B cell (primary cell): ENCODE measurements around the gene JPH3. TPM values are rescaled to one million over a fixed set of nuclear protein-coding genes. Genes with fewer than 3 reads are reported as not detected.

ENCODE experiments used
- ATAC-seq: fragments of 200-7000 bp; cut with Tn5 transposase; one replicate; pipeline ENCODE4 v1.10.0; 2021; ENCODE audit warnings: low read depth, mild to moderate bottlenecking, moderate number of reproducible peaks, moderate library complexity
- CTCF ChIA-PET: fragments of 350-600 bp; sonication (Branson Sonifier 250); formaldehyde crosslinking; loops from one replicate; lab custom pipeline; 2021; ENCODE audit warnings: antibody characterized with exemption, inconsistent platforms; lab: Charles Lee
- POLR2A ChIA-PET: fragments of 350-600 bp; sonication (Branson Sonifier 250); formaldehyde crosslinking; loops from one replicate; lab custom pipeline; 2021; ENCODE audit warnings: antibody characterized with exemption; lab: Charles Lee
- DNase-seq: peaks from one replicate; pipeline ENCODE4 v3.0.0; 2013
- H2AFZ ChIP-seq: 2 replicates; pipeline ENCODE4 v1.6.1; 2012; ENCODE audit warnings: mild to moderate bottlenecking, low read depth, low read length; ENCODE audit not compliant: insufficient read depth, poor library complexity, severe bottlenecking
- H3K27ac ChIP-seq, 2 donors: 1 replicate in 1 of 2; 2 replicates in 1 of 2; pipeline ENCODE4 v1.5.1; 2012 to 2013; ENCODE audit warnings: low read length in 2 of 2, mild to moderate bottlenecking in 2 of 2, moderate library complexity in 1 of 2
- H3K27me3 ChIP-seq, 4 experiments: fragments of 200-600 bp in 1 of 4; sonication (generic) in 1 of 4; replicated peaks in 1 of 4; 1 replicate in 2 of 4; 2 replicates in 2 of 4; pipeline versions ENCODE4 v1.6.1 to v1.7.0; 2013 to 2016; ENCODE audit warnings: low read length in 3 of 4, mild to moderate bottlenecking in 2 of 4, mixed read lengths in 1 of 4, moderate library complexity in 1 of 4; ENCODE audit not compliant: insufficient read depth in 4 of 4, control insufficient read depth in 3 of 4; ENCODE audit errors: control extremely low read depth in 1 of 4
- H3K36me3 ChIP-seq, 2 experiments: replicated peaks in 1 of 2; 1 replicate in 1 of 2; 2 replicates in 1 of 2; pipeline versions ENCODE4 v1.6.1 to v1.7.1; 2013; ENCODE audit warnings: low read length in 1 of 2; ENCODE audit not compliant: insufficient read depth in 2 of 2, control insufficient read depth in 1 of 2; ENCODE audit errors: control extremely low read depth in 1 of 2, extremely low read depth in 1 of 2
- H3K4me1 ChIP-seq, 2 donors: fragments of 200-600 bp in 1 of 2; sonication (generic) in 1 of 2; 1 replicate in 1 of 2; 2 replicates in 1 of 2; pipeline versions ENCODE4 v1.5.1 to v1.6.1; 2013 to 2017; ENCODE audit warnings: low read length in 2 of 2; ENCODE audit not compliant: control insufficient read depth in 2 of 2, insufficient read depth in 2 of 2
- H3K4me2 ChIP-seq: replicated peaks from 2 replicates; pipeline ENCODE3; 2012; ENCODE audit warnings: mild to moderate bottlenecking, low read depth, low read length; ENCODE audit not compliant: poor library complexity, severe bottlenecking
- H3K4me3 ChIP-seq, 5 experiments: fragments of 200-600 bp in 1 of 5; sonication (generic) in 1 of 5; 1 replicate in 3 of 5; 2 replicates in 2 of 5; pipeline versions ENCODE4 v1.5.1 to v1.7.0; 2011 to 2016; ENCODE audit warnings: low read length in 4 of 5, mild to moderate bottlenecking in 4 of 5, low read depth in 2 of 5, control low read depth in 1 of 5, moderate library complexity in 1 of 5; ENCODE audit not compliant: insufficient read depth in 1 of 5; ENCODE audit errors: control extremely low read depth in 1 of 5, extremely low read depth in 1 of 5
- H3K79me2 ChIP-seq: fragments of 200-600 bp; sonication (generic); one replicate; pipeline ENCODE4 v1.6.0; 2016; ENCODE audit warnings: low read length; ENCODE audit not compliant: control insufficient read depth, insufficient read depth
- H3K9ac ChIP-seq: fragments of 200-600 bp; sonication (generic); 2 replicates; pipeline ENCODE4 v1.6.1; 2017; ENCODE audit warnings: mild to moderate bottlenecking, low read length, moderate library complexity
- H3K9me3 ChIP-seq, 3 donors: one replicate each; pipeline versions ENCODE4 v1.6.1 to v1.7.1; 2013; ENCODE audit warnings: low read length in 2 of 3; ENCODE audit not compliant: control insufficient read depth in 2 of 3, insufficient read depth in 1 of 3; ENCODE audit errors: control extremely low read depth in 1 of 3
- H4K20me1 ChIP-seq: 2 replicates; pipeline ENCODE4 v1.6.0; 2012; ENCODE audit warnings: mild to moderate bottlenecking, low read length; ENCODE audit not compliant: insufficient read depth, control insufficient read depth, poor library complexity, severe bottlenecking
- H3K27ac Mint-ChIP-seq: one replicate; pipeline ENCODE4 v1.8.0; 2021; ENCODE audit warnings: mixed read lengths
- H3K27me3 Mint-ChIP-seq: one replicate; pipeline ENCODE4 v1.8.0; 2021; ENCODE audit warnings: mixed read lengths
- H3K4me1 Mint-ChIP-seq: one replicate; pipeline ENCODE4 v1.8.0; 2021; ENCODE audit warnings: mixed read lengths
- H3K4me3 Mint-ChIP-seq: one replicate; pipeline ENCODE4 v1.8.0; 2021; ENCODE audit warnings: mixed read lengths
- H3K9me3 Mint-ChIP-seq: one replicate; pipeline ENCODE4 v1.8.0; 2022; ENCODE audit warnings: mixed read lengths; ENCODE audit not compliant: insufficient read depth
- EZH2 ChIP-seq: IDR thresholded peaks from 2 replicates; pipeline ENCODE4 v1.6.1; 2012; ENCODE audit warnings: borderline replicate concordance, low read depth, mild to moderate bottlenecking, moderate library complexity, low read length; ENCODE audit not compliant: insufficient read depth, poor library complexity, severe bottlenecking
- WGBS: methylation state at CpG from one replicate; pipeline ENCODE4 v1.1.5; 2013; ENCODE audit warnings: missing lambda C conversion rate; ENCODE audit not compliant: insufficient coverage; 5-methylcytosine and 5-hydroxymethylcytosine counted together
- intact Hi-C: fragments of 100-400 bp; cut with micrococcal nuclease; formaldehyde crosslinking; loops from one replicate; pipeline ENCODE4 v1.10.0; 2022
- polyA plus RNA-seq: library from polyadenylated mRNA; depleted of rRNA; stranded (reverse); fragments of >200 nt; gene quantifications from 2 replicates; pipeline ENCODE4 v1.2.3, GENCODE V29; 2012
- total RNA-seq, 2 donors: library from RNA; stranded (reverse); fragments of 120-200 nt in 1 of 2; gene quantifications; 1 replicate in 1 of 2; 2 replicates in 1 of 2; pipeline versions ENCODE4 v1.2.3 to v1.2.4, GENCODE V29; 2013 to 2022
- TF ChIP-seq, protein P1 (sequence below): fragments of 200-600 bp; IDR thresholded peaks from one replicate; pipeline ENCODE4 v1.8.0; 2022; ENCODE audit warnings: antibody characterized with exemption, mild to moderate bottlenecking

Gene JPH3
- total and polyA plus RNA-seq, 2 donors (not counting 1 experiment from before 2014, with no cell fraction given): not detected

DNA sequence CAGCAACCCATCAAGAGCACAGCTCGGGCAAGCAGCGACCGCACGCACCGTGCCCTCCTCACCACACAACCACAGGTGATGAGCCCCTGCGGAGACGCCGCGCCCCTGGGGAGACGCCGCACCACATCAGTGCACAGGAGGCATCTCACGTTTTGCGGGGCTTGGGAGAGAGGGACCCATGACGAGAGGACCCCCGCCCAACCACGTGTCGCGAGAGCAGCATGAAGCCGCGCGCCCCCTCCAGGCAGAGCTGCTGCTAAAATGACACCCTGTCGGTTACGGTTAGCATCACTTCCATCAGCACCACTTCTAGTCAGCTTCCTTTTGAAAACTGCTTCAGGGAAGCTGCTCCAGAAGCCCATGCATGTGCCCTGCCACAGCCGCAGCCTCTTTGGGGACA, 118.1 kb downstream of the JPH3 start:
- H3K9me3 Mint-ChIP-seq: no peaks in the 10 kb centered on the region
- DNase-seq: no peak
- H4K20me1 ChIP-seq: peaks cover 20% of the 10 kb centered on the region
- H3K27ac Mint-ChIP-seq: no peak overlapping the region
- TF ChIP-seq EZH2: no peak
- TF ChIP-seq, protein P1, sequence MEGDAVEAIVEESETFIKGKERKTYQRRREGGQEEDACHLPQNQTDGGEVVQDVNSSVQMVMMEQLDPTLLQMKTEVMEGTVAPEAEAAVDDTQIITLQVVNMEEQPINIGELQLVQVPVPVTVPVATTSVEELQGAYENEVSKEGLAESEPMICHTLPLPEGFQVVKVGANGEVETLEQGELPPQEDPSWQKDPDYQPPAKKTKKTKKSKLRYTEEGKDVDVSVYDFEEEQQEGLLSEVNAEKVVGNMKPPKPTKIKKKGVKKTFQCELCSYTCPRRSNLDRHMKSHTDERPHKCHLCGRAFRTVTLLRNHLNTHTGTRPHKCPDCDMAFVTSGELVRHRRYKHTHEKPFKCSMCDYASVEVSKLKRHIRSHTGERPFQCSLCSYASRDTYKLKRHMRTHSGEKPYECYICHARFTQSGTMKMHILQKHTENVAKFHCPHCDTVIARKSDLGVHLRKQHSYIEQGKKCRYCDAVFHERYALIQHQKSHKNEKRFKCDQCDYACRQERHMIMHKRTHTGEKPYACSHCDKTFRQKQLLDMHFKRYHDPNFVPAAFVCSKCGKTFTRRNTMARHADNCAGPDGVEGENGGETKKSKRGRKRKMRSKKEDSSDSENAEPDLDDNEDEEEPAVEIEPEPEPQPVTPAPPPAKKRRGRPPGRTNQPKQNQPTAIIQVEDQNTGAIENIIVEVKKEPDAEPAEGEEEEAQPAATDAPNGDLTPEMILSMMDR: no peak
- POLR2A ChIA-PET: no interaction called here
- no peak overlapping the region for H3K27ac ChIP-seq
- intact Hi-C loops: no loop called here
- no peak overlapping the region for H3K4me3 ChIP-seq
- H3K9ac ChIP-seq: no peak overlapping the region
- WGBS: 97% methylated on average over 24 of the region's 24 CpGs
- peaks cover 28% of the 10 kb centered on the region for H3K79me2 ChIP-seq
- no peak overlapping the region for H3K4me3 Mint-ChIP-seq
- CTCF ChIA-PET: no interaction called here
- peaks cover 28% of the 10 kb centered on the region for H3K4me1 Mint-ChIP-seq
- H3K36me3 ChIP-seq: peaks cover 0 to 48% of the 10 kb centered on the region in 2 experiments
- H3K4me2 ChIP-seq: no peak overlapping the region
- no peaks in the 10 kb centered on the region for H3K9me3 ChIP-seq
- peaks cover 14 to 17% of the 10 kb centered on the region in 2 donors for H3K4me1 ChIP-seq
- ATAC-seq: no peak
- H2AFZ ChIP-seq: no peak overlapping the region
- no peaks in the 10 kb centered on the region for H3K27me3 Mint-ChIP-seq
- no peaks in the 10 kb centered on the region for H3K27me3 ChIP-seq

- POLR2A ChIA-PET: interaction anchor here (0.7 kb wide), 2 partner anchors 21 to 282 kb away, joined by 3 to 6 read pairs; no protein-coding TSS in a partner anchor
Observed at GRCh38 chr16:87721622-87722585, 119.6 kb downstream of the JPH3 start.

More at GRCh38 chr16:87721622-87722585, 119.6 kb downstream of the JPH3 start:
- Histone ChIP-seq H2AFZ (no peak overlapping the region), H3K36me3 (peaks cover 0 to 38% of the 10 kb centered on the region in 2 experiments), H3K4me2 (no peak overlapping the region), H3K9me3 (no peaks in the 10 kb centered on the region), H3K27me3 (no peaks in the 10 kb centered on the region), H4K20me1 (peaks cover 20% of the 10 kb centered on the region), H3K9ac (no peak overlapping the region), H3K4me1 (peaks cover 15 to 20% of the 10 kb centered on the region in 2 donors), H3K27ac (no peak overlapping the region), H3K79me2 (peaks cover 25% of the 10 kb centered on the region), H3K4me3 (no peak overlapping the region)
- intact Hi-C loops: no loop called here
- H3K4me1 Mint-ChIP-seq: peaks cover 29% of the 10 kb centered on the region
- H3K27me3 Mint-ChIP-seq: no peaks in the 10 kb centered on the region
- WGBS: 96% methylated on average over 33 of the region's 33 CpGs
- CTCF ChIA-PET: no interaction called here
- H3K4me3 Mint-ChIP-seq: no peak overlapping the region
- ATAC-seq: no peak
- TF ChIP-seq, protein P1: no peak
- TF ChIP-seq EZH2: no peak
- DNase-seq: no peak
- no peaks in the 10 kb centered on the region for H3K9me3 Mint-ChIP-seq
- no peak overlapping the region for H3K27ac Mint-ChIP-seq
